Measurements from ENCODE around the gene COX19. TPM values are rescaled to one million over a fixed set of nuclear protein-coding genes. Genes with fewer than 3 reads are reported as not detected.

COX19 gene
- total RNA-seq, 1 experiment from 2014 or later, result 14.0 TPM

- TF ChIP-seq ZBTB33 (IDR thresholded peaks at IDR 0.05; ENCODE audit: extremely low read depth, insufficient replicate concordance, low read length) (no peak), TCF7L2 (IDR thresholded peaks at IDR 0.05; ENCODE audit: borderline replicate concordance, extremely low read depth, insufficient read depth, insufficient read length) (no peak), REST (IDR thresholded peaks at IDR 0.05; ENCODE audit: low read depth) (no peak), MAX (IDR thresholded peaks at IDR 0.05) (no peak), EGR1 (IDR thresholded peaks at IDR 0.05; ENCODE audit: low read depth) (no peak)
These were observed 8.3 kb upstream of the COX19 start (continued) for GRCh38 chr7:983616-984071.

GRCh38 chr7:983004-983615 is 7.8 kb upstream of the COX19 start, which contains the start of gene CYP2W1:
Gene CYP2W1 (plus strand): TSS chr7:983181. CDS start chr7:983212, 31 bp downstream.
- no peak within 1 kb of the TSS for H3K4me3 ChIP-seq (replicated peaks in 1 of 2; ENCODE audit: low read depth in 1 of 2, low read length in 2 of 2)
- no peak for TF ChIP-seq CBX3 (IDR thresholded peaks at IDR 0.05; ENCODE audit: low read depth)
- TF ChIP-seq POLR2A (IDR thresholded peaks at IDR 0.05; ENCODE audit: borderline replicate concordance, extremely low read depth, insufficient read depth, insufficient read length), result no peak
- TF ChIP-seq POLR2AphosphoS5 (IDR thresholded peaks at IDR 0.05; ENCODE audit: low read depth, low read length), result no peak
- TF ChIP-seq SRF (IDR thresholded peaks at IDR 0.05; ENCODE audit: low read depth), result no peak
- TF ChIP-seq CTCF (IDR thresholded peaks at IDR 0.05 in 2 of 3, conservative IDR thresholded peaks at IDR 0.05 in 1 of 3; ENCODE audit: borderline replicate concordance in 1 of 3, insufficient read depth in 1 of 3, low read depth in 2 of 3, low read length in 2 of 3), result no peak
- TF ChIP-seq YY1 (IDR thresholded peaks at IDR 0.05; ENCODE audit: extremely low read depth, insufficient replicate concordance, low read depth, low read length), result no peak
- no peak for TF ChIP-seq CEBPB (IDR thresholded peaks at IDR 0.05; ENCODE audit: low read depth)

More at GRCh38 chr7:983004-983615, 7.8 kb upstream of the COX19 start, which contains the start of gene CYP2W1:
- no peaks in the 10 kb centered on the region for H3K79me2 ChIP-seq (ENCODE audit: insufficient read depth, low read length)
- ChIA-PET RAD21 (ENCODE audit: low non-redundant PET in 1 of 2, low total read pairs in 2 of 2, uncharacterized antibody in 2 of 2, unreplicated experiment in 2 of 2) (interaction anchor here in 1 of 2 experiments (0.5 to 0.6 kb wide), 2 partner anchors 83 to 194 kb away, joined by 4 read pairs; no protein-coding TSS in a partner anchor), POLR2A (no interaction called here), CTCF (no interaction called here)
- no peaks in the 10 kb centered on the region for H3K9me2 ChIP-seq (ENCODE audit: insufficient read depth)
- DNase-seq (ENCODE audit: low read depth, low spot score) (no peak), ATAC-seq (no peak)
- intact Hi-C loops (cut with micrococcal nuclease), result no loop called here
- H3K4me1 ChIP-seq (ENCODE audit: control insufficient read depth in 1 of 2, insufficient read depth in 2 of 2, low read length in 2 of 2), result peaks cover 2 to 3% of the 10 kb centered on the region in 2 experiments; a peak in 1 of 4 replicates
- no peaks in the 10 kb centered on the region for H4K20me1 ChIP-seq (ENCODE audit: insufficient read depth)
- no peak within 1 kb of the TSS for H3K9ac ChIP-seq (ENCODE audit: low read length)
- no peaks in the 10 kb centered on the region for H3K36me3 ChIP-seq (ENCODE audit: control insufficient read depth in 1 of 2, insufficient read depth in 2 of 2, low read length in 2 of 2)
- H3K27me3 ChIP-seq (ENCODE audit: insufficient read depth, low read length), result no peaks in the 10 kb centered on the region
- no peaks in the 10 kb centered on the region; a peak in 1 of 4 replicates for H3K9me3 ChIP-seq (ENCODE audit: control insufficient read depth in 1 of 2, insufficient read depth in 1 of 2, low read depth in 1 of 2, low read length in 2 of 2)
- H2AFZ ChIP-seq (ENCODE audit: low read depth, low read length, poor library complexity, severe bottlenecking), result no peak within 1 kb of the TSS
- no TSS peak for BruUV-seq (replicated peaks)
- H3K27ac ChIP-seq (ENCODE audit: low read depth, low read length), result no peak within 1 kb of the TSS
- H3K4me2 ChIP-seq (ENCODE audit: low read length), result no peak within 1 kb of the TSS

Measured in HCT116 (cell line).